PC-3 (cell line): ENCODE data around the gene ZBTB7C. TPM values are rescaled to one million over a fixed set of nuclear protein-coding genes. Genes with fewer than 3 reads are reported as not detected.

ENCODE experiments used
- ATAC-seq: fragments of 200-7000 bp; cut with Tn5 transposase; 2 replicates; pipeline ENCODE4 v1.9.1; 2020; ENCODE audit warnings: mild to moderate bottlenecking, moderate library complexity
- BruUV-seq: library from RNA; stranded (reverse); fragments of 400-500 nt; replicated peaks from 2 replicates; lab custom pipeline; 2021; lab: Mats Ljungman, UMichigan
- CTCF ChIA-PET: fragments of 300-600 bp; sonication (Branson Sonifier 250); formaldehyde crosslinking; loops from one replicate; lab custom pipeline; 2022; ENCODE audit warnings: antibody characterized with exemption; lab: Charles Lee
- POLR2A ChIA-PET: fragments of 300-600 bp; sonication (Branson Sonifier 250); formaldehyde crosslinking; loops from one replicate; lab custom pipeline; 2022; ENCODE audit warnings: antibody characterized with exemption; ENCODE audit not compliant: unreplicated experiment; lab: Charles Lee
- DNase-seq: peaks from one replicate; pipeline ENCODE4 v3.0.0-alpha.2; 2015
- H2AFZ ChIP-seq: fragments of 300-600 bp; sonication (generic); 2 replicates; pipeline ENCODE4 v1.6.0; 2016; ENCODE audit warnings: antibody characterized with exemption, low read length
- H3F3A ChIP-seq: fragments of 300-600 bp; sonication (generic); one replicate; pipeline ENCODE4 v1.6.0; 2017; ENCODE audit warnings: antibody characterized with exemption, low read length, control low read depth, mild to moderate bottlenecking; ENCODE audit not compliant: unreplicated experiment
- H3K27ac ChIP-seq: fragments of 300-600 bp; sonication (generic); 2 replicates; pipeline ENCODE4 v1.5.1; 2016; ENCODE audit warnings: mild to moderate bottlenecking, low read length
- H3K27me3 ChIP-seq: fragments of 300-600 bp; sonication (generic); 2 replicates; pipeline ENCODE4 v1.6.1; 2016; ENCODE audit warnings: low read length, mixed read lengths
- H3K36me3 ChIP-seq: fragments of 300-600 bp; sonication (generic); 2 replicates; pipeline ENCODE4 v1.6.1; 2016; ENCODE audit warnings: low read depth, mixed run types, low read length, mixed read lengths
- H3K4me1 ChIP-seq: fragments of 300-600 bp; sonication (generic); 2 replicates; pipeline ENCODE4 v1.5.1; 2016; ENCODE audit warnings: low read length; ENCODE audit not compliant: insufficient read depth
- H3K4me2 ChIP-seq: fragments of 300-600 bp; sonication (generic); 2 replicates; pipeline ENCODE4 v1.6.0; 2016; ENCODE audit warnings: low read length
- H3K4me3 ChIP-seq: fragments of 300-600 bp; sonication (generic); 2 replicates; pipeline ENCODE4 v1.5.1; 2016; ENCODE audit warnings: mild to moderate bottlenecking, low read length, mixed read lengths
- H3K79me2 ChIP-seq: fragments of 300-600 bp; sonication (generic); 2 replicates; pipeline ENCODE4 v1.6.1; 2017; ENCODE audit warnings: low read length, mixed read lengths
- H3K9ac ChIP-seq: fragments of 300-600 bp; sonication (generic); 2 replicates; pipeline ENCODE4 v1.6.0; 2016; ENCODE audit warnings: mild to moderate bottlenecking, low read length
- H3K9me2 ChIP-seq: fragments of 300-600 bp; sonication (generic); replicated peaks from 2 replicates; pipeline ENCODE4 v1.6.1; 2016; ENCODE audit warnings: mixed run types, low read length, mixed read lengths
- H3K9me3 ChIP-seq: fragments of 300-600 bp; sonication (generic); 2 replicates; pipeline ENCODE4 v1.6.1; 2016; ENCODE audit warnings: low read length, mixed read lengths
- H4K20me1 ChIP-seq: fragments of 300-600 bp; sonication (generic); 2 replicates; pipeline ENCODE4 v1.6.1; 2016; ENCODE audit warnings: low read length, mixed read lengths
- CTCF ChIP-seq: fragments of 300-600 bp; sonication (generic); conservative IDR thresholded peaks from 2 replicates; pipeline ENCODE4 v1.5.1; 2017; ENCODE audit warnings: antibody characterized with exemption, low read depth, mild to moderate bottlenecking, low read length
- EZH2 ChIP-seq: fragments of 300-600 bp; sonication (generic); IDR thresholded peaks from one replicate; pipeline ENCODE4 v1.6.1; 2017; ENCODE audit warnings: antibody characterized with exemption, mild to moderate bottlenecking, low read length; ENCODE audit not compliant: unreplicated experiment
- EZH2phosphoT487 ChIP-seq: fragments of 300-600 bp; sonication (generic); IDR thresholded peaks from 2 replicates; pipeline ENCODE4 v1.6.1; 2018; ENCODE audit warnings: mild to moderate bottlenecking, antibody characterized with exemption, low read length, borderline replicate concordance
- intact Hi-C: fragments of 100-400 bp; cut with micrococcal nuclease; formaldehyde crosslinking; loops from 2 replicates; pipeline ENCODE4 v1.9.0; 2023
- total RNA-seq: library from RNA; depleted of rRNA; stranded (reverse); fragments of >200 nt; gene quantifications from 2 replicates; pipeline ENCODE4 v1.2.3, GENCODE V29; 2014

ZBTB7C gene
- total RNA-seq, 1 experiment from 2014 or later, result 1.3 TPM

GRCh38 chr18:48036226-48036625 lies 373.0 kb downstream of the ZBTB7C start:
- Histone ChIP-seq H3K4me2 (no peak overlapping the region), H3K27me3 (no peaks in the 10 kb centered on the region), H3K4me1 (peaks cover 9% of the 10 kb centered on the region; the same call in 1 of the 2 replicates), H4K20me1 (no peaks in the 10 kb centered on the region), H3K9me2 (no peaks in the 10 kb centered on the region), H3F3A (no peaks in the 10 kb centered on the region), H3K9me3 (no peaks in the 10 kb centered on the region), H3K36me3 (no peaks in the 10 kb centered on the region), H3K27ac (no peak overlapping the region), H3K9ac (no peak overlapping the region), H2AFZ (no peak overlapping the region), H3K4me3 (no peak overlapping the region), H3K79me2 (no peaks in the 10 kb centered on the region)
- TF ChIP-seq CTCF (no peak), EZH2phosphoT487 (no peak)
- CTCF ChIA-PET, result no interaction called here
- POLR2A ChIA-PET, result no interaction called here
- ATAC-seq (no peak), DNase-seq (no peak)
- no TSS peak for BruUV-seq
- intact Hi-C loops, result loop anchor here (10.0 kb wide), 1 partner anchor 99 kb away; no protein-coding TSS in a partner anchor

- Histone ChIP-seq H3K4me2 (no peak overlapping the region), H3K4me1 (peaks cover 9% of the 10 kb centered on the region; the same call in 1 of the 2 replicates), H3K27ac (no peak overlapping the region), H3K79me2 (no peaks in the 10 kb centered on the region), H3K36me3 (no peaks in the 10 kb centered on the region), H3K27me3 (no peaks in the 10 kb centered on the region), H3K9me3 (no peaks in the 10 kb centered on the region), H3K9me2 (no peaks in the 10 kb centered on the region), H2AFZ (no peak overlapping the region), H3K9ac (no peak overlapping the region), H3F3A (no peaks in the 10 kb centered on the region), H3K4me3 (no peak overlapping the region), H4K20me1 (no peaks in the 10 kb centered on the region)
- CTCF ChIA-PET, result no interaction called here
- DNase-seq (no peak), ATAC-seq (no peak)
- POLR2A ChIA-PET, result no interaction called here
- no TSS peak for BruUV-seq
- intact Hi-C loops, result loop anchor here (10.0 kb wide), 1 partner anchor 99 kb away; no protein-coding TSS in a partner anchor
- TF ChIP-seq EZH2 (no peak), CTCF (no peak), EZH2phosphoT487 (no peak)
Observed at GRCh38 chr18:48035556-48035860, 373.7 kb downstream of the ZBTB7C start.

DNA sequence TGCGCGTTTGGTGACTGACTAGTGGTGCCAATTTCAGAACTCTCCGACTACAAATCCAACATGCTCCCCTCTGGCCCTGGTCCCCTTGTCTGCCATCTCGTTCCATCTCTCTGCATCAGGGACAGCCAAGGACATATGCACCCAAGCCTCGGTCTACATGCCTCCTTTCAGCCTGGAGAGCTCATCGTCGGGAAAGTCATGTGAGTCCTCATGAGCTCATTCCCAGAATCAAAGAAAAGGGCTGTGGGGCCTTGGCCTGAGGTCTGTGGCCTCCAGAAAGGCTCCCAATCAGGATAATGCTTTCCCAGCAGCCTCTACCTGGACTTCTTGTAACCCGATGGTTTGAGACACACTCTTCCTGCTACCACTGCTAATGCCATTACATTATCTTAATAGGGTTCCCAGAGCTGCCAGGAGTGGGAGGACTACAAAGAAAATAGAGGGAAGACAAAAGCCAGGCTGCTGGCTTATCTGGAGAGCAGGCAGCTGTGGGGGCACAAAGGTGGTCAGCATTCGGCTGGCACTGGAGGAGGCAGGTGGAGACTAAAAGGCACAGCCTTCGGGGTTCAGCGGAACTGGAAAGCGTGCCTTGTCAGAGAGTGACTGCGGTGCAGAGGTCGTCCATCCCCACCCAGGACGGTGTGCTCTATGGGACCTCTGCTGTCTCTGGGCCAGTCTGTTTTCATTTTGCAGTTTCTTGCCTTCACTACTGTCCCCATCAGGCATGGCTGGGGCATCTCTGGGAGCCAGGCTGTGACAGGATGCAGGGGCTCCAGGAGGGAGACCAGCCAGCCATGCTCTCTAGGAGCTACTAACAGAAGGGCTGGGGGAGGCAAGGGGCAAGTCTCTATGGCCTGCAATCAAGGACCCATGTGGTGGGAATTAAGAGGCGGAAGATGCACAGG lies 374.3 kb downstream of the ZBTB7C start:
- Histone ChIP-seq H3K4me1 (peaks cover 9% of the 10 kb centered on the region; the same call in 1 of the 2 replicates), H3F3A (no peaks in the 10 kb centered on the region), H3K79me2 (no peaks in the 10 kb centered on the region), H3K9ac (no peak overlapping the region), H3K36me3 (no peaks in the 10 kb centered on the region), H3K27me3 (no peaks in the 10 kb centered on the region), H3K4me3 (no peak overlapping the region), H3K9me3 (no peaks in the 10 kb centered on the region), H3K9me2 (no peaks in the 10 kb centered on the region), H4K20me1 (no peaks in the 10 kb centered on the region), H3K27ac (no peak overlapping the region), H3K4me2 (no peak overlapping the region), H2AFZ (no peak overlapping the region)
- no TSS peak for BruUV-seq
- ChIA-PET CTCF (no interaction called here), POLR2A (no interaction called here)
- intact Hi-C loops, result loop anchor here (5.0 to 10.0 kb wide), 2 partner anchors 100 to 192 kb away; no protein-coding TSS in a partner anchor
- ATAC-seq (no peak), DNase-seq (no peak)
- TF ChIP-seq CTCF, result no peak
- no peak for TF ChIP-seq EZH2
